GM23338 (cell line): ENCODE results near the gene AGPAT3. TPM values are rescaled to one million over a fixed set of nuclear protein-coding genes. Genes with fewer than 3 reads are reported as not detected.

Experiments used
- ATAC-seq: fragments of 200-7000 bp; cut with Tn5 transposase; 3 replicates; pipeline ENCODE4 v1.9.1; 2020
- DNase-seq: peaks from one replicate; pipeline ENCODE4 v3.0.0-alpha.2; 2015; ENCODE audit warnings: low spot score
- H2AFZ ChIP-seq: fragments of 200-600 bp; sonication (generic); 2 replicates; pipeline ENCODE4 v1.8.0; 2016; ENCODE audit warnings: antibody characterized with exemption, mild to moderate bottlenecking, moderate library complexity
- H3F3A ChIP-seq: fragments of 200-600 bp; sonication (generic); replicated peaks from 2 replicates; pipeline ENCODE4 v1.8.0; 2017; ENCODE audit warnings: antibody characterized with exemption, mixed run types, low read depth
- H3K27ac ChIP-seq: fragments of 200-600 bp; sonication (generic); 2 replicates; pipeline ENCODE4 v1.6.1; 2016; ENCODE audit warnings: low read depth
- H3K27me3 ChIP-seq: fragments of 200-600 bp; sonication (generic); 2 replicates; pipeline ENCODE4 v1.8.0; 2016; ENCODE audit warnings: mild to moderate bottlenecking, mixed run types, moderate library complexity; ENCODE audit not compliant: insufficient read depth
- H3K36me3 ChIP-seq: fragments of 200-600 bp; sonication (generic); 2 replicates; pipeline ENCODE4 v1.8.0; 2016; ENCODE audit warnings: mild to moderate bottlenecking; ENCODE audit not compliant: insufficient read depth
- H3K4me1 ChIP-seq: fragments of 200-600 bp; sonication (generic); 2 replicates; pipeline ENCODE4 v1.8.0; 2016; ENCODE audit warnings: mild to moderate bottlenecking, moderate library complexity; ENCODE audit not compliant: insufficient read depth
- H3K4me2 ChIP-seq: fragments of 200-600 bp; sonication (generic); 2 replicates; pipeline ENCODE4 v1.7.1; 2017; ENCODE audit warnings: mixed run types
- H3K4me3 ChIP-seq: fragments of 200-600 bp; sonication (generic); 2 replicates; pipeline ENCODE4 v1.6.1; 2016; ENCODE audit warnings: mixed run types
- H3K79me2 ChIP-seq: fragments of 200-600 bp; sonication (generic); replicated peaks from 2 replicates; pipeline ENCODE4 v1.8.0; 2017; ENCODE audit warnings: mild to moderate bottlenecking; ENCODE audit not compliant: insufficient read depth
- H3K9me2 ChIP-seq: fragments of 200-600 bp; sonication (generic); 2 replicates; pipeline ENCODE4 v1.8.0; 2017; ENCODE audit not compliant: insufficient read depth
- H4K20me1 ChIP-seq: fragments of 200-600 bp; sonication (generic); replicated peaks from 2 replicates; pipeline ENCODE4 v1.8.0; 2017; ENCODE audit warnings: mild to moderate bottlenecking; ENCODE audit not compliant: insufficient read depth
- H3K27ac Mint-ChIP-seq: 2 replicates; pipeline ENCODE4 v1.8.0; 2020; ENCODE audit warnings: inconsistent platforms, mild to moderate bottlenecking, moderate library complexity, mixed read lengths
- H3K27me3 Mint-ChIP-seq: 3 replicates; pipeline ENCODE4 v1.8.0; 2022; ENCODE audit warnings: low read depth, mild to moderate bottlenecking, moderate library complexity, mixed read lengths, inconsistent platforms; ENCODE audit not compliant: insufficient read depth, poor library complexity
- H3K36me3 Mint-ChIP-seq: 3 replicates; pipeline ENCODE4 v1.8.0; 2021; ENCODE audit warnings: low read depth, mild to moderate bottlenecking, inconsistent platforms, moderate library complexity, mixed read lengths
- H3K4me1 Mint-ChIP-seq: 3 replicates; pipeline ENCODE4 v1.8.0; 2020; ENCODE audit warnings: mild to moderate bottlenecking, inconsistent platforms, mixed read lengths
- H3K4me3 Mint-ChIP-seq: 3 replicates; pipeline ENCODE4 v1.8.0; 2021; ENCODE audit warnings: moderate library complexity, mild to moderate bottlenecking, inconsistent platforms, mixed read lengths
- H3K9me3 Mint-ChIP-seq: 3 replicates; pipeline ENCODE4 v1.8.0; 2020; ENCODE audit warnings: moderate library complexity, mild to moderate bottlenecking, inconsistent platforms, mixed read lengths
- CREB1 ChIP-seq: fragments of 250-450 bp; sonication (Bioruptor Pico); IDR thresholded peaks from 2 replicates; pipeline ENCODE4 v1.5.0; 2020; ENCODE audit warnings: low read depth, mild to moderate bottlenecking, moderate library complexity
- EZH2 ChIP-seq: fragments of 200-600 bp; sonication (generic); IDR thresholded peaks from one replicate; pipeline ENCODE4 v1.8.0; 2017; ENCODE audit warnings: antibody characterized with exemption, mild to moderate bottlenecking, low read depth; ENCODE audit not compliant: unreplicated experiment
- EZH2phosphoT487 ChIP-seq: fragments of 200-600 bp; sonication (generic); IDR thresholded peaks from one replicate; pipeline ENCODE4 v1.8.1; 2018; ENCODE audit warnings: antibody characterized with exemption; ENCODE audit not compliant: unreplicated experiment
- NANOG ChIP-seq: IDR thresholded peaks from 2 replicates; pipeline ENCODE4 v1.6.1; 2016; ENCODE audit warnings: antibody characterized with exemption, borderline replicate concordance
- POLR2AphosphoS5 ChIP-seq: IDR thresholded peaks from 2 replicates; pipeline ENCODE4 v1.6.1; 2016; ENCODE audit warnings: antibody characterized with exemption, low read depth
- ZNF114 ChIP-seq: fragments of 250-450 bp; sonication (Bioruptor Pico); IDR thresholded peaks from 2 replicates; pipeline ENCODE4 v1.5.0; 2020; ENCODE audit warnings: mild to moderate bottlenecking, moderate library complexity
- ZNF331 ChIP-seq: fragments of 250-450 bp; sonication (Bioruptor Pico); IDR thresholded peaks from 2 replicates; pipeline ENCODE4 v1.5.0; 2020; ENCODE audit warnings: low read depth, mild to moderate bottlenecking, moderate library complexity
- polyA plus RNA-seq: library from polyadenylated mRNA; unstranded; fragments of >200 nt; fragmentation: Nextera tagmentation; extraction: Ambion mirVana; gene quantifications from 2 replicates; pipeline ENCODE4 v1.2.1, GENCODE V29; 2016
- total RNA-seq: library from RNA; depleted of rRNA; stranded (reverse); fragments of >200 nt; shearing (Covaris generic); gene quantifications from 2 replicates; pipeline ENCODE4 v1.2.3, GENCODE V29; 2014
- TF ChIP-seq, protein P1 (sequence below): fragments of 250-450 bp; sonication (Bioruptor Pico); IDR thresholded peaks from 2 replicates; pipeline ENCODE4 v1.5.0; 2020; ENCODE audit warnings: mild to moderate bottlenecking, moderate library complexity
- TF ChIP-seq, protein P2 (sequence below): IDR thresholded peaks from one replicate; pipeline ENCODE4 v1.6.1; 2018; ENCODE audit warnings: antibody characterized with exemption; ENCODE audit not compliant: unreplicated experiment

AGPAT3 gene
- total and polyA plus RNA-seq, 2 experiments from 2014 or later = 2.1 to 6.1 TPM

DNA sequence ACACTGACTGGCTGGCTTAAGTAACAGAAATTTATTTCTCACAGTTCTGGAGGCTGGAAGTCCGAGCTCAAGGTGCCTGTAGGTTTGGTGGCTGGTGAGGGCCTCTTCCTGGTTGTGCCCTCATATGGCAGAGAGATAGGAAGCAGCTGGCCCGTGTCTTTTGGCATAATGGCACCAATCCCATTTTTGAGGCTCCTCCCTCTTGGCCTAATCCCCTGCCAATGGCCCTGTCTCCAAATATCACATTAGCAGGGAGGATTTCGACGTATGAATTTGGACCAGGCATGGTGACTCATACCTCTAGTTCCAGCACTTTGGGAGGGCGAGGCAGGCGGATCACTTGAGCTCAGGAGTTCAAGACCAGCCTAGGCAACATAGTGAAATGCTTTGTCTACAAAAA lies 37.4 kb downstream of the AGPAT3 start:
- no peaks in the 10 kb centered on the region for H3F3A ChIP-seq
- H3K27me3 ChIP-seq = no peaks in the 10 kb centered on the region
- no peaks in the 10 kb centered on the region for H3K4me1 ChIP-seq
- no peaks in the 10 kb centered on the region for H3K9me2 ChIP-seq
- no peak for TF ChIP-seq EZH2phosphoT487
- TF ChIP-seq POLR2AphosphoS5 = no peak
- no peak for TF ChIP-seq ZNF331 (CRISPR knock-in tag)
- peaks cover 8% of the 10 kb centered on the region for H3K27me3 Mint-ChIP-seq
- no peak overlapping the region for H2AFZ ChIP-seq
- no peaks in the 10 kb centered on the region; the same call in 1 of the 3 replicates for H3K4me1 Mint-ChIP-seq
- H3K36me3 Mint-ChIP-seq = peaks cover 9% of the 10 kb centered on the region
- DNase-seq = no peak
- no peak overlapping the region for H3K4me3 Mint-ChIP-seq
- H4K20me1 ChIP-seq = no peaks in the 10 kb centered on the region
- H3K9me3 Mint-ChIP-seq = peaks cover 24% of the 10 kb centered on the region
- ATAC-seq = no peak
- no peak overlapping the region for H3K27ac ChIP-seq
- H3K27ac Mint-ChIP-seq = no peak overlapping the region
- H3K36me3 ChIP-seq = peaks cover 4% of the 10 kb centered on the region; the same call in 1 of the 2 replicates
- no peaks in the 10 kb centered on the region for H3K79me2 ChIP-seq
- H3K4me2 ChIP-seq = no peak overlapping the region
- H3K4me3 ChIP-seq = no peak overlapping the region

DNA sequence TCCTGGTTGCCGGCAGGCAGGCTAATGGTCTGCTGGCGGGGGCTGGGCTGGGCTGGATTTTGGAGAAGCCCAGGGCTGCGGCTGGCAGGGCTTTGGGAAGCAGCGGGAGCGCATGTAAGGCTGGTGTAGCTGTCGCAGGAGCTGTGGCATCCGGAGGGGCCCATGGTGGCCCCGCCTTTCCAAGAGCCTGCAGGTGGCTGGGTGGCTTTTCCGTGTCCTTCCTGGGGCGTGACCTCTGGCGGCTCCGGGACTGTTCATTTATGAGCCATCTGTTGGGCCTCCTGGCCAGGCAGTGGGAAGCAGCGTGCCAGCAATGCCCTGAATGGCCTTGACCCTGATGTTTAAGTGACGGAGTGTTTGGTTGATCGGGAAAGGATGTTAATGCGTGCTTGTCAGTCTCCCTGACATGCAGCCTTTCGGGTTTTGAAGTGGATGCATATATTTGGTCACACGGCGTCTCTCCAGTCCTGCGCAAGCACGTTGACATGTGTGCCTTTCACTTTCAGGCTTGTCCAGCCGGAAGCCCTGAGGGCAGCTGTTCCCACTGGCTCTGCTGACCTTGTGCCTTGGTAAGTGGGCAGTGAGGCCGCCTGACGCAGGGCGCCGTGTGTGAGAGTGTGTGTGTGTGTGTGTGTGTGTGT lies 38.5 kb downstream of the AGPAT3 start:
- H3K27ac Mint-ChIP-seq = no peak overlapping the region
- H3K4me3 Mint-ChIP-seq = no peak overlapping the region
- H3K4me3 ChIP-seq = no peak overlapping the region
- H3K79me2 ChIP-seq = no peaks in the 10 kb centered on the region
- peaks cover 14% of the 10 kb centered on the region; the same call in 2 of the 3 replicates for H3K9me3 Mint-ChIP-seq
- H3K4me2 ChIP-seq = no peak overlapping the region
- no peaks in the 10 kb centered on the region for H3K36me3 ChIP-seq
- no peak overlapping the region for H2AFZ ChIP-seq
- no peaks in the 10 kb centered on the region for H3K27me3 ChIP-seq
- H3K9me2 ChIP-seq = no peaks in the 10 kb centered on the region
- peaks cover 11% of the 10 kb centered on the region for H3K27me3 Mint-ChIP-seq
- TF ChIP-seq, protein P1, sequence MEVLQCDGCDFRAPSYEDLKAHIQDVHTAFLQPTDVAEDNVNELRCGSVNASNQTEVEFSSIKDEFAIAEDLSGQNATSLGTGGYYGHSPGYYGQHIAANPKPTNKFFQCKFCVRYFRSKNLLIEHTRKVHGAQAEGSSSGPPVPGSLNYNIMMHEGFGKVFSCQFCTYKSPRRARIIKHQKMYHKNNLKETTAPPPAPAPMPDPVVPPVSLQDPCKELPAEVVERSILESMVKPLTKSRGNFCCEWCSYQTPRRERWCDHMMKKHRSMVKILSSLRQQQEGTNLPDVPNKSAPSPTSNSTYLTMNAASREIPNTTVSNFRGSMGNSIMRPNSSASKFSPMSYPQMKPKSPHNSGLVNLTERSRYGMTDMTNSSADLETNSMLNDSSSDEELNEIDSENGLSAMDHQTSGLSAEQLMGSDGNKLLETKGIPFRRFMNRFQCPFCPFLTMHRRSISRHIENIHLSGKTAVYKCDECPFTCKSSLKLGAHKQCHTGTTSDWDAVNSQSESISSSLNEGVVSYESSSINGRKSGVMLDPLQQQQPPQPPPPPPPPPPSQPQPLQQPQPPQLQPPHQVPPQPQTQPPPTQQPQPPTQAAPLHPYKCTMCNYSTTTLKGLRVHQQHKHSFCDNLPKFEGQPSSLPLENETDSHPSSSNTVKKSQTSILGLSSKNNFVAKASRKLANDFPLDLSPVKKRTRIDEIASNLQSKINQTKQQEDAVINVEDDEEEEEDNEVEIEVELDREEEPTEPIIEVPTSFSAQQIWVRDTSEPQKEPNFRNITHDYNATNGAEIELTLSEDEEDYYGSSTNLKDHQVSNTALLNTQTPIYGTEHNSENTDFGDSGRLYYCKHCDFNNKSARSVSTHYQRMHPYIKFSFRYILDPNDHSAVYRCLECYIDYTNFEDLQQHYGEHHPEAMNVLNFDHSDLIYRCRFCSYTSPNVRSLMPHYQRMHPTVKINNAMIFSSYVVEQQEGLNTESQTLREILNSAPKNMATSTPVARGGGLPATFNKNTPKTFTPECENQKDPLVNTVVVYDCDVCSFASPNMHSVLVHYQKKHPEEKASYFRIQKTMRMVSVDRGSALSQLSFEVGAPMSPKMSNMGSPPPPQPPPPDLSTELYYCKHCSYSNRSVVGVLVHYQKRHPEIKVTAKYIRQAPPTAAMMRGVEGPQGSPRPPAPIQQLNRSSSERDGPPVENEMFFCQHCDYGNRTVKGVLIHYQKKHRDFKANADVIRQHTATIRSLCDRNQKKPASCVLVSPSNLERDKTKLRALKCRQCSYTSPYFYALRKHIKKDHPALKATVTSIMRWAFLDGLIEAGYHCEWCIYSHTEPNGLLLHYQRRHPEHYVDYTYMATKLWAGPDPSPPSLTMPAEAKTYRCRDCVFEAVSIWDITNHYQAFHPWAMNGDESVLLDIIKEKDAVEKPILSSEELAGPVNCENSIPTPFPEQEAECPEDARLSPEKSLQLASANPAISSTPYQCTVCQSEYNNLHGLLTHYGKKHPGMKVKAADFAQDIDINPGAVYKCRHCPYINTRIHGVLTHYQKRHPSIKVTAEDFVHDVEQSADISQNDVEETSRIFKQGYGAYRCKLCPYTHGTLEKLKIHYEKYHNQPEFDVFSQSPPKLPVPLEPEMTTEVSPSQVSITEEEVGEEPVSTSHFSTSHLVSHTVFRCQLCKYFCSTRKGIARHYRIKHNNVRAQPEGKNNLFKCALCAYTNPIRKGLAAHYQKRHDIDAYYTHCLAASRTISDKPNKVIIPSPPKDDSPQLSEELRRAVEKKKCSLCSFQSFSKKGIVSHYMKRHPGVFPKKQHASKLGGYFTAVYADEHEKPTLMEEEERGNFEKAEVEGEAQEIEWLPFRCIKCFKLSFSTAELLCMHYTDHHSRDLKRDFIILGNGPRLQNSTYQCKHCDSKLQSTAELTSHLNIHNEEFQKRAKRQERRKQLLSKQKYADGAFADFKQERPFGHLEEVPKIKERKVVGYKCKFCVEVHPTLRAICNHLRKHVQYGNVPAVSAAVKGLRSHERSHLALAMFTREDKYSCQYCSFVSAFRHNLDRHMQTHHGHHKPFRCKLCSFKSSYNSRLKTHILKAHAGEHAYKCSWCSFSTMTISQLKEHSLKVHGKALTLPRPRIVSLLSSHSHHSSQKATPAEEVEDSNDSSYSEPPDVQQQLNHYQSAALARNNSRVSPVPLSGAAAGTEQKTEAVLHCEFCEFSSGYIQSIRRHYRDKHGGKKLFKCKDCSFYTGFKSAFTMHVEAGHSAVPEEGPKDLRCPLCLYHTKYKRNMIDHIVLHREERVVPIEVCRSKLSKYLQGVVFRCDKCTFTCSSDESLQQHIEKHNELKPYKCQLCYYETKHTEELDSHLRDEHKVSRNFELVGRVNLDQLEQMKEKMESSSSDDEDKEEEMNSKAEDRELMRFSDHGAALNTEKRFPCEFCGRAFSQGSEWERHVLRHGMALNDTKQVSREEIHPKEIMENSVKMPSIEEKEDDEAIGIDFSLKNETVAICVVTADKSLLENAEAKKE (CRISPR knock-in tag) = no peak
- TF ChIP-seq, protein P2, sequence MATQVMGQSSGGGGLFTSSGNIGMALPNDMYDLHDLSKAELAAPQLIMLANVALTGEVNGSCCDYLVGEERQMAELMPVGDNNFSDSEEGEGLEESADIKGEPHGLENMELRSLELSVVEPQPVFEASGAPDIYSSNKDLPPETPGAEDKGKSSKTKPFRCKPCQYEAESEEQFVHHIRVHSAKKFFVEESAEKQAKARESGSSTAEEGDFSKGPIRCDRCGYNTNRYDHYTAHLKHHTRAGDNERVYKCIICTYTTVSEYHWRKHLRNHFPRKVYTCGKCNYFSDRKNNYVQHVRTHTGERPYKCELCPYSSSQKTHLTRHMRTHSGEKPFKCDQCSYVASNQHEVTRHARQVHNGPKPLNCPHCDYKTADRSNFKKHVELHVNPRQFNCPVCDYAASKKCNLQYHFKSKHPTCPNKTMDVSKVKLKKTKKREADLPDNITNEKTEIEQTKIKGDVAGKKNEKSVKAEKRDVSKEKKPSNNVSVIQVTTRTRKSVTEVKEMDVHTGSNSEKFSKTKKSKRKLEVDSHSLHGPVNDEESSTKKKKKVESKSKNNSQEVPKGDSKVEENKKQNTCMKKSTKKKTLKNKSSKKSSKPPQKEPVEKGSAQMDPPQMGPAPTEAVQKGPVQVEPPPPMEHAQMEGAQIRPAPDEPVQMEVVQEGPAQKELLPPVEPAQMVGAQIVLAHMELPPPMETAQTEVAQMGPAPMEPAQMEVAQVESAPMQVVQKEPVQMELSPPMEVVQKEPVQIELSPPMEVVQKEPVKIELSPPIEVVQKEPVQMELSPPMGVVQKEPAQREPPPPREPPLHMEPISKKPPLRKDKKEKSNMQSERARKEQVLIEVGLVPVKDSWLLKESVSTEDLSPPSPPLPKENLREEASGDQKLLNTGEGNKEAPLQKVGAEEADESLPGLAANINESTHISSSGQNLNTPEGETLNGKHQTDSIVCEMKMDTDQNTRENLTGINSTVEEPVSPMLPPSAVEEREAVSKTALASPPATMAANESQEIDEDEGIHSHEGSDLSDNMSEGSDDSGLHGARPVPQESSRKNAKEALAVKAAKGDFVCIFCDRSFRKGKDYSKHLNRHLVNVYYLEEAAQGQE = no peak
- TF ChIP-seq NANOG (no peak), EZH2 (no peak), CREB1 (CRISPR knock-in tag) (no peak), ZNF331 (CRISPR knock-in tag) (no peak), POLR2AphosphoS5 (no peak), ZNF114 (CRISPR knock-in tag) (no peak)
- H4K20me1 ChIP-seq = no peaks in the 10 kb centered on the region
- no peak overlapping the region for H3K27ac ChIP-seq
- H3K36me3 Mint-ChIP-seq = peaks cover 4% of the 10 kb centered on the region; the same call in 2 of the 3 replicates
- H3F3A ChIP-seq = no peaks in the 10 kb centered on the region
- peak; percentile 74 for ATAC-seq
- H3K4me1 Mint-ChIP-seq = no peaks in the 10 kb centered on the region; the same call in 1 of the 3 replicates
- DNase-seq = no peak
- H3K4me1 ChIP-seq = no peaks in the 10 kb centered on the region
